C4-2B (cell line): ENCODE data around the gene MRGPRF.

ENCODE experiments used
- H3K27ac ChIP-seq: fragments of 450-650 bp; 2 replicates; pipeline ENCODE4 v1.5.1; 2017
- CTCF ChIP-seq: fragments of 450-650 bp; conservative IDR thresholded peaks from 2 replicates; pipeline ENCODE4 v1.5.1; 2017; ENCODE audit warnings: mild to moderate bottlenecking
- ZFX ChIP-seq: fragments of 450-650 bp; IDR thresholded peaks from 2 replicates; pipeline ENCODE4 v1.6.1; 2017

Gene MRGPRF

DNA sequence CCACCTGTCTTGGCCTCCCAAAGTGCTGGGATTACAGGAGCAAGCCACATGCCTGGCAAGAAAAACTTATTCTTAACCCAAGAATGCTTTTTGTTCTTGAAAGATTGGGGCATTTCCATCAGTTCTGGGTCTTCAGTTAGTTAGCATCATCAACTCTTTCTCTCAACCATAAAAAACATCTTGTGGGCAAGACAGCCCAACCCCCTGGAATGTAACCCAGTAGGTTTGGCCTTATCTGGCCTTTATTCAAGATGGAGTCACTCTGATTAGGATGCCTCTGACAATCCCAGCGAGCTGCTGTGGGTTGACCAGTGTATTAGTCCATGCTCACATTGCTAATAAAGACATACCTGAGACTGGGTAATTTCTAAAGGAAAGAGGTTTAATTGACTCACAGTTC, 26.5 kb upstream of the MRGPRF start:
- TF ChIP-seq CTCF (no peak), ZFX (no peak)
- no peak overlapping the region for H3K27ac ChIP-seq

GRCh38 chr11:69037544-69037943, 24.5 kb upstream of the MRGPRF start:
- no peak overlapping the region for H3K27ac ChIP-seq
- no peak for TF ChIP-seq ZFX
- TF ChIP-seq CTCF: no peak

DNA sequence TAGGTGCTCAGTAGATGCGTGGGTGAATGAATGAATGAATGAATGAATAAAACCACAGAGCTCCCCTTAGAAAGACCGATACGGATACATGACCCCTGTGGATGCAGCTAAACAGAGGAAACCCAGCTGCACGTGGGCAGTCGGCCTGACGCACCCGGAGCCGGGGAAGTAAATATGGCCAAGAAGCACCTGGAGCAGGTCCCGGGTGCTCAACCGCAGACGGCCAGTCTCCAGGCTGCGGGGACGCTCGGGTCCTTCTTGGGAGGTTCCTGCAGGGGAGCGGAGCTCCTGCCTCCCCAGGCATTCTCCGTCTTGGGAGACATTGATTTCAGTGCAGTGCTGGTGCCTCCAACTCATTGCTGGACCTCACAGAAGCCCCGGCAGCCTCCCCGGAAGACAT, 24.0 kb upstream of the MRGPRF start:
- TF ChIP-seq ZFX (no peak), CTCF (no peak)
- H3K27ac ChIP-seq: no peak overlapping the region

- no peak for TF ChIP-seq ZFX
- TF ChIP-seq CTCF: no peak
Measured at GRCh38 chr11:69035946-69036340, 22.9 kb upstream of the MRGPRF start.

GRCh38 chr11:69035150-69035945, 22.3 kb upstream of the MRGPRF start:
- TF ChIP-seq CTCF: no peak
- TF ChIP-seq ZFX: no peak
- H3K27ac ChIP-seq: no peak overlapping the region

More at GRCh38 chr11:69035946-69036340, 22.9 kb upstream of the MRGPRF start:
- H3K27ac ChIP-seq: no peak overlapping the region

GRCh38 chr11:69034123-69034867, 21.2 kb upstream of the MRGPRF start:
- TF ChIP-seq ZFX: no peak
- no peak for TF ChIP-seq CTCF
- no peak overlapping the region for H3K27ac ChIP-seq

DNA sequence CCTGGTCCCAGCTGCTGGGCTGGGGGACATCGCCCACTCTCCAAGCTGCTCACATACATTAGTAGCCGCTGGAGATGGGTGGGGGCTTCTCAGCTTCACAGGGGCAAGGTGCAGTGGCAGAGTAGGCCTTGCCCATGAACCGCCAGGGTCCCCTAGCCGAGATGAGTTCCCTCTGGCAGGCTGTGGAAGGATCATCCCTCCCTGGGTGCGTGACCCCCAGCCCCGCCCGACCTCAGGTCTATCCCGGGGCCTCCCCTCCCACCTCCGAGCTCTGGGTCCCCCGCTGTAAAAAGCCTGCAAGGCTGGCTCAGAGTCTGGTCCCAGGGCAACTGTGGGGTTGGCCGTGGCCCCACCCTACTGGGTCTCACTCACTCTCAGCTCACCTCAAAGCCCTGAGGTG, 20.4 kb upstream of the MRGPRF start:
- no peak for TF ChIP-seq ZFX
- no peak overlapping the region for H3K27ac ChIP-seq

DNA sequence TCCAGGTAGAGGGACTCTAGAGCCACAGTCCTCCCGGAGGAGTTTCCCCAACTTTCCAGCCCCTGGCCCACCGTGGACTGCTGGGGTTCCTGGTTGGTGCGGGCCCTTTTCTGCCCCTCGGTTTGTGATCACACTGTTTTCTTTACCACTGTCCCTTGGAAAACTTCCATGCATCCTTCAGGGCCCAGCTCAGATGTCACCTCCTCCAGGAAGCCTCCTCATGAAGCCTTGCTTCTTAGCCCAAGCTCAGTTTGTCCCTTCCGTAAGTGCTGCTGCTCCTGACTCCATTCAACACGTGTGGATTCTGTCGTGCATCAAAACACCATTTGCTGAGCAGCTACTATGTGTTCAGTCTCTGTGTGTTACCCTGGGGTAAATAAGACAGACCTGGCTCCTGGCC, 19.8 kb upstream of the MRGPRF start:
- TF ChIP-seq ZFX: no peak
- no peak for TF ChIP-seq CTCF
- H3K27ac ChIP-seq: no peak overlapping the region
